Small intestine (tissue), 7 donors: ENCODE data around the gene PARD3. TPM values are rescaled to one million over a fixed set of nuclear protein-coding genes. Genes with fewer than 3 reads are reported as not detected.

Experiments
- DNase-seq, 2 donors: peaks; one replicate each; pipeline versions ENCODE4 v3.0.0 to v3.0.0-alpha.2; 2013
- FAIRE-seq: peaks from 2 replicates; lab custom pipeline; 2012; peaks lifted over from hg19 to GRCh38; lab: Jason Lieb, UNC
- H3K27ac ChIP-seq, 3 donors: one replicate each; pipeline ENCODE4 v1.5.1; 2013; ENCODE audit warnings: low read length in 2 of 3, mild to moderate bottlenecking in 2 of 3, control low read depth in 1 of 3, inconsistent platforms in 1 of 3, low read depth in 1 of 3, moderate library complexity in 1 of 3
- H3K27me3 ChIP-seq, 3 donors: one replicate each; pipeline ENCODE4 v1.6.1; 2013; ENCODE audit warnings: low read length in 3 of 3, inconsistent platforms in 1 of 3; ENCODE audit not compliant: control insufficient read depth in 3 of 3, insufficient read depth in 3 of 3
- H3K36me3 ChIP-seq, 3 donors: one replicate each; pipeline ENCODE4 v1.6.1; 2013; ENCODE audit warnings: low read length in 3 of 3, inconsistent platforms in 1 of 3, low read depth in 1 of 3, mild to moderate bottlenecking in 1 of 3, moderate library complexity in 1 of 3; ENCODE audit not compliant: control insufficient read depth in 3 of 3, insufficient read depth in 2 of 3
- H3K4me1 ChIP-seq, 3 donors: one replicate each; pipeline ENCODE4 v1.6.1; 2013; ENCODE audit warnings: low read length in 2 of 3, inconsistent platforms in 1 of 3, low read depth in 1 of 3, mild to moderate bottlenecking in 1 of 3, moderate library complexity in 1 of 3; ENCODE audit not compliant: control insufficient read depth in 3 of 3, insufficient read depth in 2 of 3
- H3K4me3 ChIP-seq, 3 donors: one replicate each; pipeline ENCODE4 v1.5.1; 2013; ENCODE audit warnings: low read length in 3 of 3, control low read depth in 1 of 3, inconsistent platforms in 1 of 3, low read depth in 1 of 3, mild to moderate bottlenecking in 1 of 3, moderate library complexity in 1 of 3
- H3K9me3 ChIP-seq, 2 donors: one replicate each; pipeline ENCODE4 v1.6.1; 2013; ENCODE audit warnings: low read depth in 1 of 2, low read length in 1 of 2; ENCODE audit not compliant: control insufficient read depth in 2 of 2, insufficient read depth in 1 of 2
- WGBS, 3 donors: extraction: QIAGEN DNeasy Blood & Tissue Kit; methylation state at CpG; one replicate each; pipeline ENCODE4 v1.1.7; 2013; 5-methylcytosine and 5-hydroxymethylcytosine counted together
- polyA plus RNA-seq, 4 donors: library from polyadenylated mRNA; stranded (reverse) in 3 of 4; unstranded in 1 of 4; fragments of 200-250 nt in 3 of 4; fragments of 120-200 nt in 1 of 4; gene quantifications; one replicate each; pipeline versions ENCODE4 v1.2.1 to v1.2.3, GENCODE V29; 2013
- donor health status: healthy with polysubstance abuse.
- donor health status: control.
- donor health status: control.
- donor health status: Bipolar disorder and iron deficiency.
- donor health status: healthy.

The PARD3 gene
- polyA plus RNA-seq, 4 donors: 14.3 to 24.3 (median 15.5) TPM

DNA sequence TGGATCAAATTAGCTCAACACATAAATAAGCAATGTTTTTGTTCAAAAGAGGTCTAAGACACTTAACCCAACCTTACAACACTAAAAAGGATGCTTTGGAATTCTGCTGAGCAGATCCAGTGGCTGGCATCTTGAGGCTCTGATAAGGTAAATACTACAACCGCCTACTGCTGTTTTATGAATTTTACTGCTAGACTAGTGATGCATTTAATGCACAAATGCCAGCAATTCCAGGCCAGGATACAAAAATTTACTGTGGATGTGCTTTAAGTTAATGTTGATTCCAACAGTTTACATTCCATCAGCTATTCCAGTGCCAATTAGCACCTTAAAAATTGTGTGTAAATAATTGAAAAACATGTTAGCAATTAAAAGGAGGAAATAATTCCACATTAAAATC, 261.3 kb downstream of the PARD3 start:
- Histone ChIP-seq H3K27me3 (no peaks in the 10 kb centered on the region), H3K36me3 (peaks cover 0 to 4% (median 0%) of the 10 kb centered on the region in 3 donors), H3K27ac (no peak overlapping the region), H3K9me3 (no peaks in the 10 kb centered on the region), H3K4me1 (no peaks in the 10 kb centered on the region), H3K4me3 (no peak overlapping the region)
- no peak for DNase-seq
- FAIRE-seq: no peak
- 36 to 88% (median 77%) methylated on average over 1 of the region's 1 CpG for WGBS, 3 donors

DNA sequence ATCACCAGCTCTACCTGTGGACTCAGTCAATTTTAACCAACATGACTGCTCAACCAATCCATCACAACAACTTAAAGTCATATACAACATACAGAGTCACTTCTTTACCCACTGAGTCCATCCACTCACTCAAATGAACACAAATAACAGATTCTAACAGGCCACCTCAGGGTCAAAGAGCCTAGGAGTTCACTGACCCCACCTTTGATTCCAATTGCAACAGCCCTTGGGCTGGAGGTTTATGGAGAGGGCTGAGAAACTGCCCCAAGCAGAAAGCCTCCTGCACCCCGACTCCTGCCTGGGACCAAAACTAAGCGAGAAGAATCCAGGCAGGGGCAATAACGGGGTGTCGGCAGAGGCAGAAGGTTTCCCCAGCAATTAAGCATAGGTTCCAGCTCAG, 263.8 kb downstream of the PARD3 start:
- Histone ChIP-seq H3K27ac (no peak overlapping the region), H3K4me3 (no peak overlapping the region), H3K9me3 (no peaks in the 10 kb centered on the region), H3K4me1 (no peaks in the 10 kb centered on the region), H3K27me3 (no peaks in the 10 kb centered on the region), H3K36me3 (peaks cover 0 to 4% (median 0%) of the 10 kb centered on the region in 3 donors)
- FAIRE-seq (no peak), DNase-seq (no peak)
- WGBS, 3 donors: 92 to 94% (median 94%) methylated on average over 4 of the region's 4 CpGs

DNA sequence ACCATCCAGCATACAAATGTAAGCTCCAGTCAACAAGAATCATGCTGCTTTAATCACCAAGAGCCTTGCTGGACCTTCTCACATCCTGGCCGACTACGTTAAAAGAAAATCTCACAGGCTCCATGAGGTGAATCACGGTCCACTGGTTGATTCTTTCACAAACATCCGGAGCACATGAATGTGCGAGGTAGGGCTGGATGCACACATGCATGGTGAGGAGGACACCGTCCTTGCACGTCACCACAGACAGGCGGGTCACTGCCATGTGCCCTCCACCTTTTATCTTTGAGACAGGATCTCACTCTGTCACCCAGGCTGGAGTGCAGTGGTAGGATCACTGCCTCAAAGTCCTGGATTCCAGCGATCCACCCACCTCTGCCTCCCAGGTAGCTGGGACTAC, 265.1 kb downstream of the PARD3 start:
- H3K36me3 ChIP-seq: peaks cover 0 to 4% (median 0%) of the 10 kb centered on the region in 3 donors
- H3K9me3 ChIP-seq: no peaks in the 10 kb centered on the region
- FAIRE-seq (no peak), DNase-seq (no peak)
- H3K4me3 ChIP-seq: no peak overlapping the region
- no peaks in the 10 kb centered on the region for H3K4me1 ChIP-seq
- no peaks in the 10 kb centered on the region for H3K27me3 ChIP-seq
- no peak overlapping the region for H3K27ac ChIP-seq
- whole genome bisulfite sequencing, 3 donors: 94 to 96% (median 95%) methylated on average over 9 of the region's 9 CpGs

DNA sequence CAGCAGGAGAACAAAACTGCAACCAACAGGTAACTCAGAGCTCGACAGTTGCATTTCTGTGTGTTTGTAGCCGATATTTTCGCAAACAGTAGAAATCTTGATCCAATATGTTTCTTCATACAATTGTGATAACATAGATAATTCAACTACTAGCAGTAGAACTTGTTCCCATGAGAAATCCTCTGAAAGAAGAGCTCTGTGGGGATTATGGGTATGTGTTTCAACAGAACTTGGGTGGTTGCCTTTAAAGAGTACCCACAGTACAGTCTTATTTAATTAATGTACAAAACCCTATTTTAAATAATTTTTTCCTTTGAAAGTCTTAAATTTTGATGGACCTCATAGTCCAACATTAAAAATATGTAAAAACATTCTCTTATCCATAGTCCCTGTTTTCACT, 266.1 kb downstream of the PARD3 start:
- H3K4me1 ChIP-seq: no peaks in the 10 kb centered on the region
- no peak for FAIRE-seq
- no peak overlapping the region for H3K27ac ChIP-seq
- H3K4me3 ChIP-seq: no peak overlapping the region
- no peaks in the 10 kb centered on the region for H3K9me3 ChIP-seq
- WGBS, 3 donors: 88 to 98% (median 93%) methylated on average over 3 of the region's 3 CpGs
- no peaks in the 10 kb centered on the region for H3K27me3 ChIP-seq
- DNase-seq: no peak
- peaks cover 0 to 4% (median 0%) of the 10 kb centered on the region in 3 donors for H3K36me3 ChIP-seq

DNA sequence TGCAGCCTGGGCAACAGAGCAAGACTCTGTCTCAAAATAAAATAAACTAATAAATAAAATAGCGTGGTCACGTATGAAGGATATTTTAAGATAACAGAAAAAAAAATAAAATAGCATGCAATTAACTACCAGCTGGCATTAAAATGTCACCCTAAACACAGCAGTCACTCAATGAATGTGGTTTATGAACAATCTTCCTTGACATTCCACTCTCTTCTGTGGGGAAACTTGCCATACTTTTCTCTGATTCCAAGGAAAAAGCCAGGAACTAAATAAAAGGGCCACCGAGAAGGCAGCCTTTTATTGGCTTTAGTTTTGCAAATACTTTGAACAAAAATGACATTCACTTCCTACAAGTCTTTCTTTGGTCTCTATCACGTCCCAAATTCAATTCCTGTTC, 266.6 kb downstream of the PARD3 start:
- Histone ChIP-seq H3K27me3 (no peaks in the 10 kb centered on the region), H3K9me3 (no peaks in the 10 kb centered on the region), H3K4me3 (no peak overlapping the region), H3K4me1 (no peaks in the 10 kb centered on the region), H3K27ac (no peak overlapping the region), H3K36me3 (peaks cover 0 to 4% (median 0%) of the 10 kb centered on the region in 3 donors)
- 76 to 89% (median 87%) methylated on average over 4 of the region's 4 CpGs for WGBS, 3 donors
- no peak for FAIRE-seq
- DNase-seq: no peak

DNA sequence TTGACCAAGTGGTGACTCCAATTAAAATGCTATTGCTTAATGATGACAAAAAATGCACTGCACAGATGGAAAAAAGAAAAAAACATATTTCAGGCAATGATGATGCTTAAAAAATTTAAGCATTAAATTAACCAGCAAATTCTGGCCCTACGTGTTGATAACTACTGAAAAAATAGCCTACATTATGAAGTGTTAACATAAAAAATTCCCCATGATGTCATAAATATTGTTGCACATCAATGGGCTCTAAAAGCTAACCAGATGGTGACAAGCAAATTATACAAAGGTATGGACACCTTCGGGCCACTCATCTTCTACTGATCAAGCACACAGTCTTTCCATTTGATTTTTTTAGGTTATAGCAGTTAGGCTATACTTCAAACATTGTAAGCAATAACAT, 267.4 kb downstream of the PARD3 start:
- no peaks in the 10 kb centered on the region for H3K27me3 ChIP-seq
- no peaks in the 10 kb centered on the region for H3K9me3 ChIP-seq
- 82 to 94% (median 87%) methylated on average over 2 of the region's 2 CpGs for WGBS, 3 donors
- H3K4me3 ChIP-seq: no peak overlapping the region
- H3K27ac ChIP-seq: no peak overlapping the region
- H3K4me1 ChIP-seq: no peaks in the 10 kb centered on the region
- H3K36me3 ChIP-seq: peaks cover 0 to 2% (median 0%) of the 10 kb centered on the region in 3 donors
- FAIRE-seq: no peak
- DNase-seq: no peak

DNA sequence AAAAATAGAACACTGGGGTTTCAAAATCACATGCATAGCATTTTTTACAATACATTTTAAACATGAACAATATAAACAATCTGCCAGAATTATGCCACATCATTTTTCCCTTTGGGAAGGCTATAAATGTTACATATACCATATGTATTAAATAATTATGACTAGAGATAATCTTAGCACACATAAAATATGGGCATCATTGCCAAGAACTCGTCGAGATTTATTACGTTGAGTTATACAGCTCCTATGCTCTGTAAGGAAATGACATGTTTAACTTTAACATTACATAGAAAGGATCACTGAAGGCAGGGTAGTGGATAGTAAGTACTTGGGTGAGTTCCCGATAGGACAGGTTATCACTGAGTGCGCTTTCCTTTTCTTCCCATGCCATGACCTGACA, 267.8 kb downstream of the PARD3 start:
- WGBS, 3 donors: 44 to 61% (median 55%) methylated on average over 5 of the region's 5 CpGs
- no peaks in the 10 kb centered on the region for H3K27me3 ChIP-seq
- peaks cover 0 to 2% (median 0%) of the 10 kb centered on the region in 3 donors for H3K36me3 ChIP-seq
- no peak for DNase-seq
- H3K4me3 ChIP-seq: no peak overlapping the region
- no peaks in the 10 kb centered on the region for H3K4me1 ChIP-seq
- H3K27ac ChIP-seq: no peak overlapping the region
- no peak for FAIRE-seq
- no peaks in the 10 kb centered on the region for H3K9me3 ChIP-seq

DNA sequence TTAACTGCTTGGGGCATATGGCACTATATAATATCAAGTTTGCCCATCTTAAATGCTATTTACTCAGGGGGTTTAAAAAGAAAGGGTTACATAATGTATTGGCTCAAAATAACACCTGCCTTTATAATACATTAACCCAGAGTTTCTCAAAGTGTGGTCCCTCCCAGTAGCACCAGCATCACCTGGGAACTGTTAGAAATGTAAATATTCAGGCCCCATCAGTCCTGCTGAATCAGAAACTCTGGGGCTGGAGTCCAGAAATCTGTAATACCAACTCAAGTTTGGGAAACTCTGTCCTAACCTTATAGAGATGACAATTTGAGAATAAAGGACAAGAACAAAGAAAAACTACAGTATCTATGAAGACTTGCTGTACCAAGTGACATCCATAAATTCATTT, 270.7 kb downstream of the PARD3 start:
- FAIRE-seq (no peak), DNase-seq (no peak)

DNA sequence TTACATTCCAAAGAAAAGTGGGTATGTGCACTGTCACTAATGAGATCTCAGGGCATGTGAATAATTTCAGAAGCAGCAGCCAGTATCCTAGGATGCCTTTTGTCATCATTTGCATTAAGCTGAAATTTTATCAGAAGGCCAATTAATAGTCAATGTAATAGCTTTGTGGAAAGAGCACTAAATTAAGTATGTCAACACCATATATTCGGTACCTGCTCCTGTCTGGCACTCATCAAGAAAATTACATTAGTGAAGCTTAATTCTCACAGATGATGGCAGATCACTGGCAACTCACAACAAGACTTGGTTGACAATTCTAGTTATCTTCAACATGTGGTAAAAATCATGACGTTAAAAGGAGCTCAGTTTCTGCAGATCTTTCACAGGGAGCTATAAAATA, 271.4 kb downstream of the PARD3 start:
- 60 to 80% (median 73%) methylated on average over 2 of the region's 2 CpGs for WGBS, 3 donors
- Histone ChIP-seq H3K27me3 (no peaks in the 10 kb centered on the region), H3K4me1 (no peaks in the 10 kb centered on the region), H3K9me3 (no peaks in the 10 kb centered on the region), H3K4me3 (no peak overlapping the region), H3K27ac (no peak overlapping the region), H3K36me3 (no peaks in the 10 kb centered on the region)
- no peak for DNase-seq
- no peak for FAIRE-seq

More for the DNA sequence above, 270.7 kb downstream of the PARD3 start:
- H3K27me3 ChIP-seq: no peaks in the 10 kb centered on the region
- H3K27ac ChIP-seq: no peak overlapping the region
- no peaks in the 10 kb centered on the region for H3K36me3 ChIP-seq
- H3K4me3 ChIP-seq: no peak overlapping the region
- H3K4me1 ChIP-seq: no peaks in the 10 kb centered on the region
- H3K9me3 ChIP-seq: no peaks in the 10 kb centered on the region
